ENCODE measurements around the gene ELP1.
A peak's percentile ranks its signal among the peaks of the same experiment; 100 is the strongest.

Gene ELP1

GRCh38 chr9:108865037-108865436 lies 68.9 kb downstream of the ELP1 start:
- H3K4me3 ChIP-seq (ENCODE audit: low read length, poor library complexity, severe bottlenecking), result no peak overlapping the region
- no peaks in the 10 kb centered on the region for H3K27me3 ChIP-seq (ENCODE audit: insufficient read depth, low read length, poor library complexity, severe bottlenecking)
- no peaks in the 10 kb centered on the region for H3K4me1 ChIP-seq (ENCODE audit: insufficient read depth, low read length, poor library complexity, severe bottlenecking)
- TF ChIP-seq EZH2phosphoT487 (IDR thresholded peaks at IDR 0.05; ENCODE audit: borderline replicate concordance) (no peak), CTCF (conservative IDR thresholded peaks at IDR 0.05; ENCODE audit: low read length) (no peak)
- no peak overlapping the region for H3K9ac ChIP-seq (ENCODE audit: low read depth, low read length, poor library complexity, severe bottlenecking)
- no peaks in the 10 kb centered on the region for H4K20me1 ChIP-seq (ENCODE audit: insufficient read depth, low read length, poor library complexity, severe bottlenecking)
- no peaks in the 10 kb centered on the region for H3F3A ChIP-seq (ENCODE audit: low read depth)
- no peaks in the 10 kb centered on the region for H3K9me3 ChIP-seq (ENCODE audit: insufficient read depth, low read depth, low read length)
- H3K79me2 ChIP-seq (ENCODE audit: insufficient read depth, low read length), result no peaks in the 10 kb centered on the region
- H3K36me3 ChIP-seq (ENCODE audit: insufficient read depth, low read length), result 0 out of 2 replicates have a peak, but pooled peaks cover 4% of the 10 kb centered on the region
- H3K9me2 ChIP-seq (replicated peaks; ENCODE audit: low read depth, low read length), result no peaks in the 10 kb centered on the region
- H3K4me2 ChIP-seq (ENCODE audit: low read depth, low read length, poor library complexity, severe bottlenecking), result no peak overlapping the region
- no peak overlapping the region for H2AFZ ChIP-seq (ENCODE audit: low read length)

DNA sequence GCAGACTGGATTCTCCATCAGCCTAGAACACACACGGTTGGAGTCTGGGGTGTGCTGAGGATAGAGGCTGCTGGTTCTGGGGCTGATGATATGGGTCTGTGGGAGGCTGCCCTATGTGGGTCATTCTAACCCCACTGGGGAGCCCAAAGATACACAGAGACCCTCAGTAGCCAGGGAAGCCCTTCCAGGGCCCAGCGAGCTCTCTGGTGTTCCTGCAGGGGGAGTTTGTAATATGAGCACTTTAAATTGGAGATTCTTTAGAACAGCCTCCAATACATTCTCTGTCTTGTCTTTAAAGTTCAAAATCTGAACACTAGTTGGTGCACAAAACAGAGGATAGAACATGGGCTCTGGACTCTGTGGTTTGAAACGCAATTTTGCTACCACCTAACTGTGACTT lies 69.5 kb downstream of the ELP1 start:
- H3K4me3 ChIP-seq (ENCODE audit: low read length, poor library complexity, severe bottlenecking), result no peak overlapping the region
- no peak overlapping the region for H3K4me2 ChIP-seq (ENCODE audit: low read depth, low read length, poor library complexity, severe bottlenecking)
- H2AFZ ChIP-seq (ENCODE audit: low read length), result no peak overlapping the region
- TF ChIP-seq CTCF (conservative IDR thresholded peaks at IDR 0.05; ENCODE audit: low read length), result peak; percentile 10; the same call in 1 of the 2 replicates
- no peak for TF ChIP-seq EZH2phosphoT487 (IDR thresholded peaks at IDR 0.05; ENCODE audit: borderline replicate concordance)
- H3K9ac ChIP-seq (ENCODE audit: low read depth, low read length, poor library complexity, severe bottlenecking), result no peak overlapping the region
- H3K4me1 ChIP-seq (ENCODE audit: insufficient read depth, low read length, poor library complexity, severe bottlenecking), result no peaks in the 10 kb centered on the region
- H3K9me3 ChIP-seq (ENCODE audit: insufficient read depth, low read depth, low read length), result no peaks in the 10 kb centered on the region
- H3K27me3 ChIP-seq (ENCODE audit: insufficient read depth, low read length, poor library complexity, severe bottlenecking), result no peaks in the 10 kb centered on the region
- H3K9me2 ChIP-seq (replicated peaks; ENCODE audit: low read depth, low read length), result no peaks in the 10 kb centered on the region
- H4K20me1 ChIP-seq (ENCODE audit: insufficient read depth, low read length, poor library complexity, severe bottlenecking), result no peaks in the 10 kb centered on the region
- 0 out of 2 replicates have a peak, but pooled peaks cover 4% of the 10 kb centered on the region for H3K36me3 ChIP-seq (ENCODE audit: insufficient read depth, low read length)
- H3K79me2 ChIP-seq (ENCODE audit: insufficient read depth, low read length), result no peaks in the 10 kb centered on the region
- H3F3A ChIP-seq (ENCODE audit: low read depth), result no peaks in the 10 kb centered on the region

DNA sequence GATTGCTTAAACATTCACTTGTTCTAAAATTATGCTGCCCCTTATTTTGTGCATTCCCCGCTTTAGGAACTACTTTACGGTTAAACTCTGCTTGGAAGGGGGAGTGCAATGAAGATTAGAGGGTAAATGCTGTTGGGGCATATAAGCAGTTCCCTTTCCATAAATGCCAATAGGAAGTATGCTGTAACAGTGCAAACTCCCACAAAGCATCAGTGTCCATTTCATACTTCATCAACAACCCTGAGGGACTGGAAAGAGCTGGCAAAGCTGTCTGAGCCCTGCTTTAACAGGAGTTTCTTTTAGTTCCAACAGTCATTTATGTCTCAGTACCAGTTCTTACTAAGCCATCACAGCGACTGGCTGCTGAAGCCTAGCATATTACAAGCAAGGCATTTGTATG lies 70.0 kb downstream of the ELP1 start:
- no peaks in the 10 kb centered on the region for H3F3A ChIP-seq (ENCODE audit: low read depth)
- no peaks in the 10 kb centered on the region for H3K27me3 ChIP-seq (ENCODE audit: insufficient read depth, low read length, poor library complexity, severe bottlenecking)
- H3K4me3 ChIP-seq (ENCODE audit: low read length, poor library complexity, severe bottlenecking), result no peak overlapping the region
- no peak for TF ChIP-seq CTCF (conservative IDR thresholded peaks at IDR 0.05; ENCODE audit: low read length)
- TF ChIP-seq EZH2phosphoT487 (IDR thresholded peaks at IDR 0.05; ENCODE audit: borderline replicate concordance), result no peak
- no peaks in the 10 kb centered on the region for H3K9me2 ChIP-seq (replicated peaks; ENCODE audit: low read depth, low read length)
- no peaks in the 10 kb centered on the region for H3K4me1 ChIP-seq (ENCODE audit: insufficient read depth, low read length, poor library complexity, severe bottlenecking)
- H3K36me3 ChIP-seq (ENCODE audit: insufficient read depth, low read length), result 0 out of 2 replicates have a peak, but pooled peaks cover 4% of the 10 kb centered on the region
- no peak overlapping the region for H3K9ac ChIP-seq (ENCODE audit: low read depth, low read length, poor library complexity, severe bottlenecking)
- no peaks in the 10 kb centered on the region for H3K79me2 ChIP-seq (ENCODE audit: insufficient read depth, low read length)
- no peak overlapping the region for H3K4me2 ChIP-seq (ENCODE audit: low read depth, low read length, poor library complexity, severe bottlenecking)
- H2AFZ ChIP-seq (ENCODE audit: low read length), result no peak overlapping the region
- H4K20me1 ChIP-seq (ENCODE audit: insufficient read depth, low read length, poor library complexity, severe bottlenecking), result no peaks in the 10 kb centered on the region
- no peaks in the 10 kb centered on the region for H3K9me3 ChIP-seq (ENCODE audit: insufficient read depth, low read depth, low read length)

Data from Loucy (cell line).